ENCODE measurements around the gene PSMD11.

The PSMD11 gene

DNA sequence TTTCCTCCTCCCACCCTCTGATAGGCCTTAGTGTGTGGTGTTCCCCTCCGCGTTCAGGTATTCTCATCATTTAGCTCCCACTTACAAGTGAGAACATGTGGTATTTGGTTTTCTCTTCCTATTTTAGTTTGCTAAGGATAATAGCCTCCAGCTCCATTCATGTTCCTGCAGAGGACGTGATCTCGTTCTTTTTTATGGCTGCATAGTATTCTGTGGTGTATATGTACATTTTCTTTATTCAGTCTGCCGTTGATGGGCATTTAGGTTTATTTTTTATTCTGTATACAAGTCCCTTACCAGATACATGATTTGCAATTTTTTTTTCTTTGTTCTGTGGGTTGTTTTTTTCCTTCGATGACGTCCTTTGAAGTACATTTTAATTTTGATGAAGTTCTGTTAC, 23.6 kb downstream of the PSMD11 start:
- no peak for DNase-seq (ENCODE audit: low read depth in 2 of 2)

DNA sequence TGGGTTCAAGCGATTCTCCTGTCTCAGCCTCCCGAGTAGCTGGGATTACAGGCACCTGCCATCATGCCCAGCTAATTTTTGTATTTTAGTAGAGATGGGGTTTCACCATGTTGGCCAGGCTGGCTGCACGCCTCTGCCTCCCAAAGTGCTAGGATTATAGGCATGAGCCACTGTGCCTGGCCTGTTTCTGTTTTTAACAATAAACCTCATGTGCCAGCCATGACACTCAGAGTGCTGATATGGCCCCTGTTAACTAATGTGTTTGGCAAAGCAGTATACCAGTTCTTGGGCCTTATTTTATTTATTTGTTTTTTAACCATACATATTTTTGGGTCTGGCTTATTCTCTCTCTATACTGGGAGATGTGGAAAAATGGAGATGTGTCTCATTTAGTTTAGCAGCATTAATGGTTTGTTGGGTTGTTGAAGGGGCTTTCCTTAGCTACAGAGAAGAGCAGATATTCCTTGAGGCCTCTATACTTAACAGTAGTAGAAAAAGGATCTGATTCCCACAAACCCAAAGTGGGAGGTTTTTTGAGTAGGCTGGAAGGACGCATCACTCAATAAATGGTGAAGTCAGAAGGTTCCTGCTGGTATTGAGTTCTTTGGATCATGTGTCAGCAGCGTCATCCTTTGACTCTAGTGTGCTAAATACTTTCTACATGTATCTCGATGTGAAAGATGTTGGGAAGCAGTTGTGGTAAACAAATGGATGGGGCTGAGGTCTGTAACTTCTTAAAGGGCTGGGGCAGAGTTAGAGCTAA, 26.3 kb downstream of the PSMD11 start:
- no peak for DNase-seq (ENCODE audit: low read depth in 2 of 2)

GRCh38 chr17:32471652-32472051, 27.3 kb downstream of the PSMD11 start:
- DNase-seq (ENCODE audit: low read depth in 2 of 2), result no peak

- no peak for DNase-seq (ENCODE audit: low read depth in 2 of 2)
Observed at GRCh38 chr17:32475258-32475657, 30.9 kb downstream of the PSMD11 start.

GRCh38 chr17:32477220-32477619, 32.9 kb downstream of the PSMD11 start:
- no peak for DNase-seq (ENCODE audit: low read depth in 2 of 2)

- no peak for DNase-seq (ENCODE audit: low read depth in 2 of 2)
Observed at GRCh38 chr17:32479074-32479617, 34.8 kb downstream of the PSMD11 start.

DNA sequence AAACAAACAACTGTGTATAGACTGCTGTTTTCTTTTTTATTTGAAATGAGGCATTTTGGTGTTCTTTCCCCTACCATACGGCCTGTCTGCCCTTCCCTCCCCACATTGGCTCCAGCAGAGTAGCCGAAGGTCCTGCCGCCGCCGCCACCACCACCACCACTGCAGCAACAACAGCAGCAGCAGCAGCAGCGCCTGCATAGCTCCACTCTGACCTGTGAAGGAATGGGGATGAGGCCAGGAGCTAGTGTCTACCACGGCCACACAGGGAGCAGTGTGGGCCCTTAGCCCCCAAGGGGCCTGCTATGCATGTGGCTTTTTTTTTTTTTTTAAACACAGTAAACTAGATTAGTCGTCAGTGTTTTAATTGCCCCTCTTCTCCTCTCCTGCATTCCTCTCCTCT, 36.9 kb downstream of the PSMD11 start:
- no peak for DNase-seq (ENCODE audit: low read depth in 2 of 2)

- DNase-seq (ENCODE audit: low read depth in 2 of 2), result no peak
Observed at GRCh38 chr17:32482568-32483320, 38.4 kb downstream of the PSMD11 start.

DNA sequence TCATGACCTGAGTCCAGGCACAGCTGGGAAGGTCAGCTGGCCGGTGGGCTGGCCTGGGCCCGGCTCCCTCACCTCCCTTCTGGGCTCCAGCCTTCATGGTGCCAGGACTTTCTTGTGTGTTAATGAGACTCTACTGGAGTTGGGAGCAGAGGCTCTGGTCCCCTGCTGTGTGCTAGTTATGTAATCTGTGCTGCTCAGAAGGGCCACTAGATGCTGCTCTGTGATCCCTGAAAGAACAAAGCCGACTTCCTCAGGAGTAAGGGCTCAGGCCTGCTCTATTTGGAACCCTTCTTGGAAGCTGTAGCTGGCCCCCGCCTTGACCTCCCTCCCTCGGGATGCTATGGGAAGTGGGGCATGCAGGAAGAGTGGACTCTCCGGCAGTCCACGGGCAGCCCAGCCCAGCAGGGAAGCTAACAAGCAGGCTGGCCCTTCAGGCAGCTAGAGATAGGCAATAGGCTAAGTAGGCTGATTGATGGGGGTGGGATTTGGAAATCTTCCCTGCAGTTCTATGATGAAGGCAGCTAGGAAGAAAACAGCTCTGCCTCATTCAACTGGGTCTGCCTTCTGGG, 39.2 kb downstream of the PSMD11 start:
- DNase-seq (ENCODE audit: low read depth in 2 of 2), result no peak

GRCh38 chr17:32484041-32484461, 39.7 kb downstream of the PSMD11 start:
- no peak for DNase-seq (ENCODE audit: low read depth in 2 of 2)

DNA sequence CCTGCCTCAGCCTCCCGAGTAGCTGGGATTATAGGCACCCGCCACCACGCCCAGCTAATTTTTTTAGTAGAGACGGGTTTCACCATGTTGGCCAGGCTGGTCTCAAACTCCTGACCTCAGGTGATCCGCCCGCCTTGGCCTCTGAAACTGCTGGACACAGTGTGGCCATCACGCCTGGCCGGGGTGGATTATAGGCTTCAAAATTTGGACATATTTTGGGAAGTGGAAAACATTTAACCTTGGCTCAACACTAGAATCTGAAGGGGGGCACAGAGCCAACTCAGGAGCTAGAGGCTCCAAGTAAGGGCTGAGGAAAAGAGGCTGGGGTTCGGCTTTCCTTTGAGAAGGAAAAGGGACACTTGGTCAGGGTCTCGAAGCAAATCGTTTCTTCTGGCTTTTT, 40.3 kb downstream of the PSMD11 start:
- no peak for DNase-seq (ENCODE audit: low read depth in 2 of 2)

DNA sequence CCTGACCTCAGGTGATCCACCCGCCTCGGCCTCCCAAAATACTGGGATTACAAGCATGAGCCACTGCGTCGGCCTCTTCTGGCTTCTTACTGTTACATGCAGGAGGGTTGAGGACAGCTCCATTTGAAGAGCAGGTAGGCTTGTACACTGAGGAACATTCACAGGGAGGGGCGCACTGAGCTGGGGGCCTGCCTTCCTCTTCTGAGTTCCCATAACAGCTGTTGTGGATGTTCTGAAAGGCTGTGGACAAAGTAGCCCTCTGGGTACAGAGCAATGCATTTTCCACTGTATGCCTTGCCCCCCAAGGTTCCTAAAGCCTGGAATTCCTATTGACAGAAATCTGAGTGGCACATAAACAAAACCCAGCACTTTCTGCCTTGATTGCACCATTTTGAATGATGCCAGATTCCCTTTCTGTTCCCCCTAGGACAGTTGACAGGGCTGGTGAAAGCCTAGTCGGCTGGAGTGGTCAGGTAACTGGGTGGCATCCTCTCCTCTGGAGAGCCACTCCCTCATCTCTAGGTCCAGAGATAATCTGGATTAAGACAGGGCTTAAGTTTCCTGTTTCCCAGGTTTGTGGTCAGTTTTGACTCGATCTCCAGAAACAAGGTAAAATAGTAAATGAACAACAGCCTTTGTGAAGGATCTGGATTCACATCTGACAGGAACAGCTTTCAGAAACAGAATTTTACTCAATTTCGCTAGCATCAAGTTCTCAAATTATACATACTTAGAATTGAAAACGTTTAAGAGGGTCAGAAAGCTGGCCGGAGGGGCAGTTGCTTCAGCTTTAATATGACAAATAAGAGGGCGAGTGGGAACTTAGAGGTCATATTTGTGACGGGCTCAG, 41.2 kb downstream of the PSMD11 start:
- DNase-seq (ENCODE audit: low read depth in 2 of 2), result no peak

DNA sequence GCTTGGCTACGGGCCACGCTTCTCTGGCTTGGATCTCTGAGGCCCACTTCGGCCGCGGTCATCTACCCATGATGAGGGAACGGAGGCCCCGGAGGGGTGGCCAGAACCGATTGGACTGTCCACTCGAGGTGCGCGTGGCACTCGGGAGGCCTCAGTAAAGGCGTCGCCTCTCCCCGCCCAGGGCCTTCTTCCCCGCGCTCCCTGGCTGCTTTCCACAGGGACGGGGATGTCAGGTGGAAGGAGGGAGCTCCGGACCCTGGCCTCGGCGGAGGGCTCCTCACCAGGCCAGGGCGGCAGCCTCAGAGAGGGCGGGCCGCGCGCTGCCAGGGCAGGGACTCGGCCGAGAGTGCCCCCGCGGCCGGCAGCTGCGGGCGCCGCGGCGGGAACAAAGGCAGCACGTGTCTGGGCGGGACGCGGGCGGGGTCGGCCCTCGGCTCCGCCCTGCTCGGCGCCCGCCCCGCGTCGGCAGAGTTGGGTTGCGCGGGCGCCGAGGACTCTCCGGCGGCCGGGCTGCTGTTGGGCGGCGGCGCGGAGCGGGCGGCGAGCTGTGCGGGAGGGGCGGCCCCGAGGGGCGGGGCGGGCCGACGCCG, 41.9 kb downstream of the PSMD11 start:
- no peak for DNase-seq (ENCODE audit: low read depth in 2 of 2)

DNA sequence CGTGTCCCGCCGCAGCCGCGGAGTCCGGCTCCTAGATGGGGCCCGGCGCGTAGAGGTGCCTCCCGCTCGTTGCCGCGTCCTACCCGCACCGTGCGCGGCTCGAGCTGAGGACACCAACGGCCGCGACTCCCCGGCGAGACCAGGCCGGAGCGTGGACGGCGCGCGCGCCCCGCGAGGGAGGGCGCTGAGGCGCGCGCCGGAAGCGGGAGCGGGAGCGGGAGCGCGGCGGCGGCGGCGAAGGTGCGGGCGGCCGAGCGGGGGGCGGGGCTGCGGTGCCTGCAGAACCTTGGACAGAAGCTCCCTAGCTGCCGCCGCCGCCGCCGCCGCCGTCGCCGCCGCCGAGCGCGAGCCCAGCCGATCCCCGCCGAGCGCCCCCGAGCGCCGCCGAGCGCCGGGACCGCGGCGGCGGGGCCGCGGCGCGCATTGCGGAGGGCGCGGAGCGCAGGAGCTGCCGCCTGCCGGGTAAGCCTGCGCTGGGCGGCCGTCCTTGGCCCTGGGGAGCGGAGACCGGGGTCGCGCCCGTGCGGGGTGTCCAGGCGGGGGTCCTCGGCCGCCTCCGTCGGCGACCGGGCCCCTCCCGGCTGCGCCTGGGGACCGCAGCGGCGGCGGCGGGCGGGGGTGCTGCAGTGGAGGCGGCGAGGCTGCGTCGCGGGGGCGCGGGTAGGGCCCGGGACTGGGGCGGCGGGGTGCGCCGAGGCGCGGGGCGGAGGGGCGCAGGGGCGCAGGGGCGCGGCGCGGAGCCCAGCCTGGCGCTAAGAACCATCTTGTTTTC, 42.6 kb downstream of the PSMD11 start, which contains the start of gene CDK5R1:
Gene CDK5R1 (plus strand): TSS at position 293 of the 772 bp plus-strand sequence. CDS start 628 bp downstream, outside the sequence.
- peak in 1 of 2 donors; percentile 43 for DNase-seq (ENCODE audit: low read depth in 2 of 2)

DNA sequence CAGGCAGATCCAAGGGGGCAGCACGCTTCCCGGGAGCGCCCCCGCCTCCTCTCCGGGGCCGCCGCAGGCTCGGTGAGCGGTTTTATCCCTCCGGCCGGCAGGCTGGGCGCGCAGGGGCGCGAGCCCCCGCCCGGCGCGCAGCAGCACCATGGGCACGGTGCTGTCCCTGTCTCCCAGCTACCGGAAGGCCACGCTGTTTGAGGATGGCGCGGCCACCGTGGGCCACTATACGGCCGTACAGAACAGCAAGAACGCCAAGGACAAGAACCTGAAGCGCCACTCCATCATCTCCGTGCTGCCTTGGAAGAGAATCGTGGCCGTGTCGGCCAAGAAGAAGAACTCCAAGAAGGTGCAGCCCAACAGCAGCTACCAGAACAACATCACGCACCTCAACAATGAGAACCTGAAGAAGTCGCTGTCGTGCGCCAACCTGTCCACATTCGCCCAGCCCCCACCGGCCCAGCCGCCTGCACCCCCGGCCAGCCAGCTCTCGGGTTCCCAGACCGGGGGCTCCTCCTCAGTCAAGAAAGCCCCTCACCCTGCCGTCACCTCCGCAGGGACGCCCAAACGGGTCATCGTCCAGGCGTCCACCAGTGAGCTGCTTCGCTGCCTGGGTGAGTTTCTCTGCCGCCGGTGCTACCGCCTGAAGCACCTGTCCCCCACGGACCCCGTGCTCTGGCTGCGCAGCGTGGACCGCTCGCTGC, 43.3 kb downstream of the PSMD11 start:
- DNase-seq (ENCODE audit: low read depth in 2 of 2), result no peak

GRCh38 chr17:32488177-32488542, 43.9 kb downstream of the PSMD11 start:
- no peak for DNase-seq (ENCODE audit: low read depth in 2 of 2)

- DNase-seq (ENCODE audit: low read depth in 2 of 2), result no peak
Observed at GRCh38 chr17:32488604-32489180, 44.4 kb downstream of the PSMD11 start.

DNA sequence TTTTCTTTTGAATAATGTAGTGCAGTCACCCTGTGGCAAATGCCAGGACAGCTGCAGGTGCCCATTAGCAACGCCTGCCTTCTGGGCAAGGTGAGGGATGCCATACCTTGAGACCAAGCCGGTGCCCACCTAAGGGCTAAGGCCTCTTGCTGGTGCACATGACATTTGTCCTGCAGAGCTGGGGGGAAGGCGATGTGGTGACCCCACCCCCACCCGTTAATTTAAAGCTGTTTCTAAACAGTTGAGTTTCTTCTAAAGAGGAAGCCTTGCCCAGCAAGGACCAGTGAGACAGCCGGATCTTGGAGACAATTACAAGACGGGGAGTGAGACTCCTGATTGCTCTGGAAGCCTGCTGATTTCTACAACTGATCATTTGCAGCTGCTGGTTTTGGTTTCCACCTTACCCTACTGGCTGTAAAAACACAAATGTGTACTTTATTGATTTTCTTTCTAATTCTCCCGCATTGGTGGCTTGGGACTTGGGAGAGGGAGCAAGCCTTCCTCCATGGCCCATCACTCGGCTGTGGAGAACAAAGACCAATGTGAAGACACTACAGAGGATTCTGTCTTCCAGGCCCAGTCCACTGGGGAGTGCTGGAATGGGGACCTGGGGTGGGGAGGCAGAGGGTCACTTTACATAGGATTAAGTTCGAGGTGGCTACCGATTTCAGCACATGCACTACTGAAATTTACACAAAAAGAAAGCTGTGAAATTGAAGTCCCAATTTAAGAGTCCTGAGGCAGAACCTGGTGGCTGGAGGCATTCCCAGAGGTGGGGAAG, 45.2 kb downstream of the PSMD11 start:
- no peak for DNase-seq (ENCODE audit: low read depth in 2 of 2)

GRCh38 chr17:32490101-32490482, 45.8 kb downstream of the PSMD11 start:
- no peak for DNase-seq (ENCODE audit: low read depth in 2 of 2)

Measured in stimulated activated CD8-positive, alpha-beta memory T cell treated with anti-CD3 and anti-CD28 coated beads, Interleukin-7, amount 100 ng/mL, for 1 hour (primary cell).